ENCODE data around the gene CYP4B1.

GRCh38 chr1:46802081-46802480 lies 3.2 kb downstream of the CYP4B1 start:
- TF ChIP-seq TAF1 (IDR thresholded peaks at IDR 0.05; ENCODE audit: borderline replicate concordance, low read depth, low read length): no peak
- TF ChIP-seq POLR2AphosphoS5 (IDR thresholded peaks at IDR 0.05; ENCODE audit: low read depth, low read length): no peak
- no peak for TF ChIP-seq POLR2A (IDR thresholded peaks at IDR 0.05; ENCODE audit: low read depth, low read length)

Data from GM12892 (cell line).